Activated CD8-positive, alpha-beta memory T cell treated with anti-CD3 and anti-CD28 coated beads, Interleukin-2, amount 50 U/mL, for 4 hours (primary cell): ENCODE measurements around the gene FOXN1.
A peak's percentile ranks its signal among the peaks of the same experiment; 100 is the strongest.
"Not testable (repeated sequence)": the region's sequence is repeated elsewhere in the genome, so short reads cannot be mapped to it uniquely, and the experiment has no call there.

Experiments used
- DNase-seq: peaks from one replicate; pipeline ENCODE4 v3.0.0-alpha.2; 2020

FOXN1 gene

DNA sequence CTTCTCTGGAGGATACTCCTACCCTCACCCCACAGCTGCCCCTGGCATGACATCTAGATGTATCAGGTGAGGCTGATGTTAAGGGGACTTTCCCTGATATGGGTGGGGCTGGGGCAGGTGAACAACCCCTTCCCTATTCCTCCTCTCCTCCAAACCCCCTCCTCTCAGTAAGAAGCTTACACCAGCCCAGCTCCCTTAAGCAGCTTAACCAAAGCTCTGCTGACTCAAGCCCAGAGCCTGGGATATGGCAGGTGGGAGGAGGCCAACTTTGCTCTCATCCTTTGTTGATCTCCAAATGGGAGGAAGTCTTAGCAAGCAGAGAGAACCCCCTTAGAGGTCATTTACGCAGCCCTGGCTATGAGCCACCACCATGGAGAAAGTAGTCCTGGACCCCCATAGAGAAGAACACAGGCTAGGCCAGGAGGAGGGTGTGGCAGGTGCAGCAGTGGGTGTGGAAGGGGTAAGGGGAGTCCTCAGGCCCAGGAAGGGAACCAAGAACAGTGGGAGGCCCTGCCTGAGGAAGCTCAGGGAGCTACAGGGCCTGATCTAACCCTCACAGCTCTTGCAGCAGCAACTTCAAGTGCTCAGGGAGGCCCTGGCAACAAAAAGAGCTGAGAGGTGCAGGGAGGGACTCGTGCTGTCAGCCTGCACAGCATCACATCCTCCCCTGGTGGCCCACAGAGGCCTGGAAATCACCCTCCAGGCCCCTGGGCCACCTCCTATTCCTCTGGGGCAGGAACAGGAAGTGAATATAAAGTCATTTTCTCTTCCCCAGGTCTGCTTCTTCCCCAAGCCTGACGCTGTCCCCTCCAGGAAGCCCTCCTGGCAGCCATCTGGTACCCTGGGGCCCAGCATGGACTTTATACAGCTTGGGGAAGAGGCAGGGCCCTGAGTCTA lies 43.3 kb downstream of the FOXN1 start:
- peak; percentile 42 for DNase-seq

DNA sequence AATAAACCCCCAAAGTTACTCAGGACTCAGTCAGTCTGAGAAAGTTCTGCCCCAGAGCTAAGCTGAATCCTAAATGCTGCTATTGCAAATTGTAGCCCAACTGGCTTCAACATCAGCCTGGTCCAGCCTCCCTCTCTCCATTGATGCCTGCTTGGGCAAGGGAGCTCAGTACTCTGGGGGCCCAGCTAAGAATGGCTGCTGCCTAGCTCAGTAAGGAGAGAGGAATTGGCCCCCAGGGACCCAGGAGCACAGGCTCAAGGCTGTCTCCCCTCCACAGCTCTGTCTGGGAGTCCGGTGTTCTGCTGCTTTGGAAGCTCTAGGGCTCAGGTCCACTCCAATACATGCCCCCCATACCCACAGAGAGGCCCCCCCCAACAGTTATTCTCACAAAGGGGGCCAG lies 44.7 kb downstream of the FOXN1 start:
- DNase-seq: no peak

DNA sequence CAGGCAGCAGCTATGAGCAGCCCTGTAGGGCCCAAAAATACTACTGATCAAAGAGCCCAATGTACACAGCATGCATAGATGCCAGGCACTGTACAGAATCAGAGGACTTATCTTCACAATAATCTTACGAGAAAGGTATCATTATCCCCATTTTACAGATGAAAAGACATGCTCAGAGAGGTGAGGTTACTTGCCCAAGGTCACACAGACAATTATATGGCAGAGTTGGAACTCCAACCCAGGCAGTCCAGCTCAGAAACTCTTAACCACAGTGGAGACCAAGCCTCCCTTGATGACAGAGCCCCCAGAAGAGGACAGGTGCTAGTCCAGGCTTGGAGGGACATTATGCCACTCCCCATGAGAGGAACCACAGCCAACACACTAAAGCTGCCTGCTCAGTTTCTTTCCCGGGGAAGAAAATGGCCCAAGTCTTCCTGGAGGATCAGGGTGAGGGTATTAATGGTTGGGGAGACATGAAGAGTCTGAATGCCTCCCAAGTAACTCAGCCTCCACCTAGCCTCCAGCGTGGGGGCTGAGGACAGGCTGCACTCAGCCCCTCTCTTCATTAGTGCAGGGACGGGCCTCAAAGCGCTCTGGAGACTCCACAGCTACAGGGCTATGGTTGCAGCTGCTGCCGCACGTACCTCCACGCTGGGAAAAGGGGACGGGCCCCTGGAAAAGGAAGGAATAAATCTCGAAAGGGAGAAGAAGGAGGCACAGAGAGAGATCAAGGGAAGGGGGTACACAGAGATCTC lies 45.5 kb downstream of the FOXN1 start:
- DNase-seq: no peak

DNA sequence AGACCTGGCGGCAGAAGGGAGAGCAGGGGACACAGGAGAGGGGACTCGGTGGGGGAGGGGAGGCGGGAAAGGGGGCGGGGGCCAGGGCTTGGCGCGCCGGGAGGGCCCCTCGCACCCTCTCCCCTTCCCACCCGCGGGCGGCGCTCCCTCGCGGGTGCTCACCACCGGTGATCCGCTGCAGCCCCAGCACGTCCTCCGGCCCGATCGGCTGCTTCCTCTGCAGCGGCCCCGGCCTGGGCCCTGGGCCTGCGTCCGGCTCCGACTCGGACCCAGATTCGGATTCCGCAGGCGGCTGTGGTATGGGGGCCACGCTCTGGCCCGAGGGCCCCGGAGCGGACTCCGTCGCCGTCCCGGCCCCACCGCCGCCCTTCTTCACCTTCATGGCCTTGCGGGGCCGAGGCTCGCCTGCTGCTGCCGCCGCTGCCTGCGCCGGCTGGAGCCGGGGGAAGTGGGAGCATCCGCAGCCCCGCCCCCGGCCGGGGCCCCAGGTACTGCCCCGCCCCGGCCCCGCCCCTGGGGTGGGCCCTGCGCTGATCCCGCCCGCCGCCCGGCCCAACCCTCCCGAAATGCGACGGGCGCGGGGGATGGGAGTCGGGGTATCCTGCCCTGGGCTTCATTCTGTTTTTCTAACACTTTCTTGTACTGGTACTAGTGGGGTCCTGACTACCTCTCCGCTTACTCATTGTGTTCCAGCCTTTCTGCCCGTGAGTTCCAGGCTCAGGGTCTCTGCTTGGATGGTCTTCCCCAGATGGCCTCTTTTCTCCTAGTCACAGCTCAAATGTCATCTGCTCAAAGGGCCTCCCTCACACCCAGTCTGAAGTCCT lies 46.2 kb downstream of the FOXN1 start, which contains the start of gene UNC119:
Gene UNC119, minus strand, starts transcription at position 449 of the 824 bp plus-strand sequence. Its CDS starts 67 bp downstream, at position 382.
- DNase-seq: peak; percentile 80

DNA sequence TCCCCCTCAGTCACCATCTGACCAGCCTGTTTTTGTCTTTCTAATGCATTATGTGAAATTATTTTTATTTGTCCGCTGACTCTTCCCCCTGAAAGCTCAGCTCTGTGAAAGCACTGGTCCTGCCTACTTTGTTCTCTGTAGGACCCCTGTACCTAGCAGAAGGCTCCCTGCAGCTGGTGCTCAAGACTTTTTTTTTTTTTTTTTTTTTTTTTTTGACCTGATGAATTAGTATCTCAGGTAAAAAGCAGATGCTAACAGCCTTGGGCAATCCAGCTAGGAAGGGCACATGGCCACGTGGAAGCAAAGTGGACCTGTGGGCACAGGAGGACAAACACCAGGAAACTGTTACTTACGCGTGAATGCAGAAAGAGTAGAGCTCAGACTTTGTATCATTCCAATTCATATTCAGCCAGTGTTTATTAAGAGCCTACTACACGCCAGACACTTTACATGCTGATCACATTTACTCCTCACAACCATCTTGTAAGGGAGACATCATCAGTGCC lies 46.9 kb downstream of the FOXN1 start:
- no peak for DNase-seq

DNA sequence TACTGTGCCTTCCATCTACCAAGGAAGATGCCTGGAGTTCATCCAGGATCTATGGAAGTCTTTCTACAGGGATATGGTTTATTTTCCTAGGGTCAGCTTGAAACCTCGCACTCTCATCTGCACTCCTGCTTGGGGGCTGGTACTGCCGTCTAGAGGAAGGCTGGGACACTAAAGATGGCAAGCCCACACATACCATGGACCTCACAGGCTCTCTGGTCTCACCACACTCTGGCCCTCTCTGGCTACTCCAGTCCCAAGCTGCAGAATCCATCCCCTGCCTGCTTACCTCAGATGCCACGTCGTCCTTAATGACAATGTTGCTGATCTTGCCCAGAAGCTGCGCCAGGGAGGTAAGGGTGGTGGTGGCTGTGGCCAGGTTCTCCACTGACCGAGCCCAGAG lies 48.4 kb downstream of the FOXN1 start:
- no peak for DNase-seq

GRCh38 chr17:28555022-28555421 lies 48.9 kb downstream of the FOXN1 start:
- DNase-seq: no peak

DNA sequence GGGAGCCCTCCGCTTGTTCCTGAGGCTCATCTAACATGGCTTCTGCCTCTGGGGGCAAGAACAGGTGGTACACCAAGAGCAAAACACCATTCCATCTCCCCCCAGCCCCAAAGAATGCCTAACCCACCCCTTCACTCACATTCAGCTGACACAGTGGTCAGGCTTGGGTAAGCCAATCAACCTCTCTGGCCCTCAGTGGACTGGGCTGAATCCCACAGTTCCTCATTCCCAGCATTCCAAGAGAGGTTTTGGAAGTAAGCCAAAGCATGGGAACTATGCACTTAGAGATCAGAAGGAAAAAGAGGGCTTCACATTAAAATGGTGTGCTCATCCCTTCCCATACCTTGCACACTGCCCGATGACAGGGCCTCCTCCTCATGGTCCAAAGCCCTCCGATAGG lies 57.3 kb downstream of the FOXN1 start:
- DNase-seq: no peak

- no peak for DNase-seq
These were observed 61.5 kb downstream of the FOXN1 start for GRCh38 chr17:28567604-28568003.

- DNase-seq: no peak
These were observed 63.3 kb downstream of the FOXN1 start for GRCh38 chr17:28569446-28569845.

GRCh38 chr17:28570716-28571360 lies 64.7 kb downstream of the FOXN1 start:
- DNase-seq: peak; percentile 43

GRCh38 chr17:28571361-28572122 lies 65.4 kb downstream of the FOXN1 start, which contains the start of gene PIGS:
Gene PIGS, minus strand, starts transcription at chr17:28571524. Its CDS starts 28 bp downstream, at chr17:28571496.
- DNase-seq: peak; percentile 88

- no peak for DNase-seq
These were observed 66.3 kb downstream of the FOXN1 start for GRCh38 chr17:28572259-28573039.

DNA sequence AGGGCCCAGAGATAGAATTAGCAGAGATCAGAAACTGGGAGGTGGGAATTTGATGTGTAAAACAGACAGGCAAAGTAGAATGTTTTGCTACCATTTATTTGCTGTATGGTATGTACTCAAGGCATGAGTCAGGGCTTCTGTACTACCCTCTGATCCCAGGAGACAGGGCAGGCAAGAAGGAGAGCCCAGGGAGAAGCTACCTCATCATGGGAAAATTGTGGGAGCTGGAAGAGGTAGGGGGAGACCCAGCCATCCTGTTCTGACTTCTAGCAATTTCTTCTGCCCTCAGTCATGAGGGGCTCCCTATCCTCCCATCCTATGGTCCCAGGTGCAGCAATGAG lies 66.9 kb downstream of the FOXN1 start:
- no peak for DNase-seq

GRCh38 chr17:28573521-28573920 lies 67.4 kb downstream of the FOXN1 start:
- DNase-seq: no peak

GRCh38 chr17:28573966-28574480 lies 67.9 kb downstream of the FOXN1 start:
- DNase-seq: no peak

DNA sequence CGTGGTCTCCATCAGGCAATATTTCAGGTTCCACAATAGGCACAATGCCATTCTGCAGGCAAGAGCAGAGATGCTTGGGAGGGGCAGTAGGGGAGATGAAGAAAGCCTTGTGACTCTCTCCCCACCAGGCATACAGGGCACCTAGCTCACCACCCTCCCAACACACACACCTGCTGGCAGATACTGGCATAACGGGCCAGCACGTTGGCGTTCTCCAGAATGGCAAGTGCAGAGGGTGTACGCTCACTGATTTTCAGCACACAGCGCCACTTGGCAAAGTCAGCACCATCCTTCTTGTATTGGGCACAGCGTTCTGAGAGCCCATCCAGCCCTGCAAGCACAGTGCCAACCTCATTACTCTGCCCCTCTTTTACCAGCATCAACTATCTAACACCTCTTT lies 68.4 kb downstream of the FOXN1 start:
- DNase-seq: no peak

GRCh38 chr17:28575126-28575795 lies 69.1 kb downstream of the FOXN1 start:
- no peak for DNase-seq

GRCh38 chr17:28576016-28576415 lies 69.9 kb downstream of the FOXN1 start:
- not testable (repeated sequence) for DNase-seq
